GM12878 (cell line): Measurements from ENCODE around the gene EIF3D. TPM values are rescaled to one million over a fixed set of nuclear protein-coding genes. Genes with fewer than 3 reads are reported as not detected.

ENCODE experiments used
- ATAC-seq: fragments of 200-7000 bp; cut with Tn5 transposase; 3 replicates; pipeline ENCODE4 v1.9.1; 2020; ENCODE audit warnings: mild to moderate bottlenecking, moderate library complexity
- BruUV-seq: library from RNA; stranded (reverse); fragments of 400-500 nt; replicated peaks from 2 replicates; lab custom pipeline; 2021; lab: Mats Ljungman, UMichigan
- CTCF ChIA-PET: fragments of 300-600 bp; sonication (Branson Sonifier 250); formaldehyde crosslinking; extraction: SDS; loops from one replicate; lab custom pipeline; 2021; ENCODE audit warnings: inconsistent platforms; lab: Yijun Ruan, JAX
- POLR2A ChIA-PET: fragments of 350-600 bp; formaldehyde crosslinking; extraction: SDS; loops from one replicate; lab custom pipeline; 2021; ENCODE audit warnings: inconsistent platforms; lab: Charles Lee
- RAD21 ChIA-PET: fragments of 300-600 bp; sonication (Branson Sonifier 250); formaldehyde crosslinking; loops from one replicate; lab custom pipeline; 2023; ENCODE audit warnings: antibody characterized with exemption; ENCODE audit not compliant: unreplicated experiment; lab: Charles Lee
- SMC1A ChIA-PET: fragments of 300-600 bp; sonication (Branson Sonifier 250); formaldehyde crosslinking; loops from one replicate; lab custom pipeline; 2023; ENCODE audit not compliant: unreplicated experiment, uncharacterized antibody; lab: Charles Lee
- DNase-seq: peaks from one replicate; pipeline ENCODE4 v3.0.0-alpha.2; 2011; ENCODE audit warnings: low read depth, low spot score
- FAIRE-seq: peaks from 3 replicates; lab custom pipeline; 2011; peaks lifted over from hg19 to GRCh38; lab: Jason Lieb, UNC
- H2AFZ ChIP-seq: 2 replicates; pipeline ENCODE4 v1.6.0; 2011; ENCODE audit warnings: low read depth, low read length, control low read depth; ENCODE audit not compliant: control insufficient read depth
- H3K27ac ChIP-seq: 2 replicates; pipeline ENCODE4 v1.5.1; 2011; ENCODE audit warnings: control low read depth; ENCODE audit not compliant: control insufficient read depth, insufficient read depth
- H3K27me3 ChIP-seq, 2 experiments: replicated peaks in 1 of 2; 2 replicates each; pipeline versions ENCODE4 v1.6.0 to v1.6.1; 2011; ENCODE audit warnings: low read length in 1 of 2; ENCODE audit not compliant: control insufficient read depth in 2 of 2, insufficient read depth in 2 of 2
- H3K36me3 ChIP-seq, 2 experiments: 2 replicates each; pipeline ENCODE4 v1.5.1; 2011; ENCODE audit warnings: low read length in 1 of 2; ENCODE audit not compliant: control insufficient read depth in 2 of 2, insufficient read depth in 2 of 2
- H3K4me1 ChIP-seq: 2 replicates; pipeline ENCODE4 v1.6.1; 2011; ENCODE audit warnings: mild to moderate bottlenecking, low read length, moderate library complexity, mixed read lengths; ENCODE audit not compliant: control insufficient read depth, insufficient read depth
- H3K4me2 ChIP-seq: 2 replicates; pipeline ENCODE4 v1.6.0; 2011; ENCODE audit warnings: control low read depth; ENCODE audit not compliant: control insufficient read depth, insufficient read depth
- H3K4me3 ChIP-seq: fragments of 200-600 bp; sonication (generic); 2 replicates; pipeline ENCODE4 v1.5.1; 2016
- H3K79me2 ChIP-seq: 2 replicates; pipeline ENCODE4 v1.6.0; 2011; ENCODE audit warnings: low read length; ENCODE audit not compliant: control insufficient read depth, insufficient read depth
- H3K9ac ChIP-seq: 2 replicates; pipeline ENCODE4 v1.8.0; 2011; ENCODE audit warnings: low read length, control low read depth, mixed read lengths; ENCODE audit not compliant: control insufficient read depth, insufficient read depth
- H3K9me3 ChIP-seq: replicated peaks from 3 replicates; pipeline ENCODE4 v1.5.1; 2011; ENCODE audit warnings: mild to moderate bottlenecking, low read length; ENCODE audit not compliant: control insufficient read depth, insufficient read depth
- H4K20me1 ChIP-seq: 2 replicates; pipeline ENCODE4 v1.6.0; 2011; ENCODE audit not compliant: control insufficient read depth, insufficient read depth
- BRCA1 ChIP-seq: IDR thresholded peaks from 2 replicates; pipeline ENCODE4 v1.6.1; 2011; ENCODE audit warnings: low read depth, low read length, improper control_type of control experiment
- FOXK2 ChIP-seq: fragments of 450-650 bp; IDR thresholded peaks from 2 replicates; pipeline ENCODE4 v1.6.1; 2017; ENCODE audit warnings: mild to moderate bottlenecking, moderate library complexity
- KDM1A ChIP-seq: fragments of 200-600 bp; sonication (generic); IDR thresholded peaks from 2 replicates; pipeline ENCODE4 v1.6.1; 2016; ENCODE audit warnings: borderline replicate concordance
- LARP7 ChIP-seq: fragments of 450-650 bp; IDR thresholded peaks from 2 replicates; pipeline ENCODE4 v1.6.1; 2017; ENCODE audit warnings: mild to moderate bottlenecking
- MTA3 ChIP-seq: IDR thresholded peaks from 2 replicates; pipeline ENCODE4 v1.6.1; 2012; ENCODE audit warnings: low read length, inconsistent platforms, borderline replicate concordance
- NR2C1 ChIP-seq: fragments of 450-650 bp; IDR thresholded peaks from 2 replicates; pipeline ENCODE4 v1.6.1; 2017; ENCODE audit warnings: antibody characterized with exemption, mild to moderate bottlenecking, moderate library complexity
- POLR2AphosphoS5 ChIP-seq: IDR thresholded peaks from 2 replicates; pipeline ENCODE4 v1.6.1; 2011; ENCODE audit warnings: mild to moderate bottlenecking, low read length, inconsistent platforms
- SRF ChIP-seq, 2 experiments: IDR thresholded peaks; 2 replicates each; pipeline ENCODE4 v1.6.1; 2011; ENCODE audit warnings: low read depth in 2 of 2, low read length in 2 of 2, mild to moderate bottlenecking in 1 of 2, moderate library complexity in 1 of 2
- YY1 ChIP-seq: IDR thresholded peaks from 2 replicates; pipeline ENCODE4 v1.6.1; 2011; ENCODE audit warnings: low read depth, mild to moderate bottlenecking, low read length
- WGBS: methylation state at CpG from one replicate; pipeline ENCODE4 v1.1.6; 2016; ENCODE audit warnings: low lambda C conversion rate; ENCODE audit not compliant: insufficient replicate concordance, insufficient coverage; ENCODE audit errors: missing lambda C conversion rate; 5-methylcytosine and 5-hydroxymethylcytosine counted together
- in situ Hi-C: fragments of 300-500 bp; cut with MboI; formaldehyde crosslinking; loops from 9 replicates; pipeline ENCODE4 v1.14.3; 2018; ENCODE audit warnings: mixed read lengths
- intact Hi-C: fragments of 100-400 bp; cut with micrococcal nuclease; formaldehyde crosslinking; loops from one replicate; pipeline ENCODE4 v1.14.2; 2022; ENCODE audit not compliant: unreplicated experiment
- polyA plus RNA-seq, 11 experiments: library from polyadenylated mRNA; depleted of rRNA in 4 of 11; unstranded in 6 of 11; stranded (reverse) in 5 of 11; fragments of >200 nt; fragmentation: Nextera tagmentation in 4 of 11; fragmentation: Illumina TruSeq in 1 of 11; extraction: Ambion mirVana in 4 of 11; extraction: Trizol in 1 of 11; gene quantifications; 1 replicate in 1 of 11; 2 replicates in 10 of 11; pipeline versions ENCODE4 v1.2.1 to v1.2.3, GENCODE V29; 2011 to 2016; ENCODE audit warnings: inconsistent platforms in 2 of 11, missing spikeins in 2 of 11, low read depth in 1 of 11
- total RNA-seq, 4 experiments: library from RNA; depleted of rRNA in 3 of 4; stranded (reverse); fragments of >200 nt in 3 of 4; fragmentation: Illumina TruSeq in 1 of 4; extraction: Trizol in 1 of 4; gene quantifications; 2 replicates each; pipeline versions ENCODE4 v1.2.1 to v1.2.3, GENCODE V29; 2013 to 2021
- TF ChIP-seq, protein P1 (sequence below), 3 experiments: IDR thresholded peaks in 2 of 3; conservative IDR thresholded peaks in 1 of 3; 2 replicates each; pipeline ENCODE4 v1.5.1; 2011; ENCODE audit warnings: low read depth in 3 of 3, low read length in 3 of 3, mild to moderate bottlenecking in 3 of 3, control low read depth in 2 of 3, moderate library complexity in 2 of 3, inconsistent platforms in 1 of 3, mixed read lengths in 1 of 3; ENCODE audit not compliant: control insufficient read depth in 2 of 3, insufficient read depth in 1 of 3; ENCODE audit errors: extremely low read depth in 1 of 3
- TF ChIP-seq, protein P2 (sequence below): fragments of 150-350 bp; IDR thresholded peaks from 2 replicates; pipeline ENCODE4 v1.6.1; 2014; ENCODE audit warnings: mild to moderate bottlenecking, low read depth, low read length
- TF ChIP-seq, protein P3 (sequence below): fragments of 450-650 bp; IDR thresholded peaks from 2 replicates; pipeline ENCODE4 v1.6.1; 2017; ENCODE audit warnings: mild to moderate bottlenecking, moderate library complexity

The EIF3D gene
- total and polyA plus RNA-seq, 10 of the 15 experiments (the other 5 are each of a cell fraction or from before 2014, with no cell fraction given): 240 to 558 (median 420) TPM

DNA sequence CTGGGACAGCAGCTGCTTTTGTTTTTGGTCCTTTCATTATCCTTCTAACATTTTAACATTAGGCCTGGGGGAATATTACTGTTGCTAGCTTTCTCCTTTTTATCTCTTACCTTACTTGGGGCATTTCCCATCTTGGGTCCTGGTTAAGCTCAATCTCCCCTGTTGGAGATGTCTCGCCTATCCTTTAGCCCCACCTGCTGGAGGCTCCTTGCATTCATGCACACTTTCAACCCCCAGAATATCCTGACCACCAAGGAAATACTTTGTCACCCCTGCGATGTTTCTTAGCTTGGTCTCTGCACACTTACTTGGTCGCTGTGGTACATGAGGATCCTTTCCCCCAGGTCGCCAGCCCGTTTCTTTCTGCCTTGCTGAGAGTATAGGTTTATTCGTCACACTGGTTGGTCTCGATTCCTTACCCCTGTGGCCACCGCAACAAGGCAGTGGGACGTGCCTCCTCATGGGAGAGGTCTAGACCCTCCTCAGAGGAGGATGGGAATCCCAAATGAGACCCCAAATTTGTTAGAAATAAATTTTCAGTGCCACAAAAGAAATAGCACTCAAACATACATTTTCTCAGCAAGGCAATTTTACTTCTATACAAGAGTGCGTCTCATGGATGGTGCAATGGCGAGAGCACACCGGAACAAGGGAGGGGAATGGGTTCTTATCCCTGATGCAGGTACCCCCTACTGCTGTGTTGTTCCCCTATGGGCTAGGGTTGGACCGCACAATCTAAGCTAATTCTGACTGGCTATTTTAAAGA is 42.2 kb downstream of the EIF3D start (continued):
- TF ChIP-seq BRCA1 (no peak), KDM1A (no peak), LARP7 (no peak)

DNA sequence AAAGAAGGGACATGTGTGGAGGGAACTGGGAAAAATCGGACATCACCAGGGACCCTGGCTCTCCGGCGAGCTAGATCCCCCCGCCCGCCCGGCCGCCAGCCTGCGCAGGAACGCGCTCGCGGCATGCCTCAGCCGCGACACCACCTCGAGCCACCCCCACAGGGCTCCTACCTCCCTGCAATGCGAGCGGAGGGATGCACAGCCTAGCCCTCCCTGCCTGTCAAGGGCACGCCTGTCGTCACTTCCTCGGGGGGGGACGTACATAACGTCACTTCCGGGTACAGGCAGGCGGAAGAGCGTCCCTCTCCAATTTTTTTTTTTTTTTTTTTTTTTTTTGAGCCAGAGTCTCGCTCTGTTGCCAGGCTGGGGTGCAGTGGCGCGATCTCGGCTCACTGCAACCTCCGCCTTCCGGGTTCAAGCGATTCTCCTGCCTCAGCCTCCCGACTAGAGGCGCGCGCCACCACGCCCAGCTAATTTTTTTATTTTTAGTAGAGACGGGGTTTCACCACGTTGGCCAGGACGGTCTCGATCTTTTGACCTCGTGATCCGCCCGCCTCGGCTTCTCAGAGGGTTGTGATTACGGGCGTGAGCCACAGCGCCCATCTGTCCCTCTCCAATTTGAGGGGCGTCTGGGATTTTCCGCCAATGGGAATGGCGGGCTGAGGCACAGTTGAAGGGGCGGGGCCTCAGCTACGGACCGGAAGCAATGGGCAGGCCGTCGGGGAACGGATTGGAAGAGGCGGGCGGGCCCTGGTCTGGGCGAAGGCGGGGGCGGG is 47.4 kb downstream of the EIF3D start, which contains the start of gene TXN2:
TXN2 (minus strand) TSS at position 248 of the 776 bp plus-strand sequence. CDS start 803 bp downstream, outside the sequence.
- ChIA-PET POLR2A (interaction anchor here (0.5 to 1.8 kb wide), 13 partner anchors 9 to 242 kb away, joined by 3 to 8 read pairs (median 4); partner anchors contain the start of genes APOL2 and FOXRED2), CTCF (interaction anchor here (1.1 to 3.7 kb wide), 4 partner anchors 11 to 180 kb away, joined by 4 to 16 read pairs (median 8); no protein-coding TSS in a partner anchor), SMC1A (interaction anchor here (0.7 to 1.8 kb wide), 7 partner anchors 11 to 833 kb away, joined by 3 to 5 read pairs (median 4); partner anchors contain the start of genes FOXRED2 and MYH9), RAD21 (interaction anchor here (0.5 to 2.0 kb wide), 11 partner anchors 9 to 716 kb away, joined by 3 to 9 read pairs (median 4); partner anchors contain the start of genes APOL2 and EIF3D)
- in situ Hi-C loops (no loop called here), intact Hi-C loops (loop anchor here (2.0 to 10.0 kb wide), 2 partner anchors 29 to 287 kb away; no protein-coding TSS in a partner anchor)
- no TSS peak for BruUV-seq
- Histone ChIP-seq H2AFZ (peak within 1 kb of the TSS; percentile 46), H3K27me3 (no peaks in the 10 kb centered on the region), H3K79me2 (peaks cover 12% of the 10 kb centered on the region), H3K9ac (peak within 1 kb of the TSS; percentile 70), H3K4me1 (peaks cover 6% of the 10 kb centered on the region), H3K36me3 (peaks cover 4 to 9% of the 10 kb centered on the region in 2 experiments; a peak in 3 of 4 replicates), H3K27ac (peak within 1 kb of the TSS; percentile 95), H3K9me3 (no peaks in the 10 kb centered on the region), H4K20me1 (no peaks in the 10 kb centered on the region), H3K4me3 (peak within 1 kb of the TSS; percentile 96), H3K4me2 (peak within 1 kb of the TSS; percentile 85)
- FAIRE-seq (peak; percentile 62), ATAC-seq (peak; percentile 94), DNase-seq (peak; percentile 82)
- 1% methylated on average over 55 of the region's 62 CpGs for WGBS
- TF ChIP-seq POLR2AphosphoS5 (peak; percentile 98), YY1 (peak; percentile 81), SRF (IDR thresholded peaks at IDR 0.05; ENCODE audit: low read depth in 2 of 2, low read length in 2 of 2) (0 out of 4 replicates have a peak, but pooled peaks of 1 of the 2 experiments have one; percentile 42), NR2C1 (peak; percentile 15; the same call in 1 of the 2 replicates), MTA3 (no peak), FOXK2 (peak; percentile 35; the same call in 1 of the 2 replicates)
- TF ChIP-seq, protein P1, sequence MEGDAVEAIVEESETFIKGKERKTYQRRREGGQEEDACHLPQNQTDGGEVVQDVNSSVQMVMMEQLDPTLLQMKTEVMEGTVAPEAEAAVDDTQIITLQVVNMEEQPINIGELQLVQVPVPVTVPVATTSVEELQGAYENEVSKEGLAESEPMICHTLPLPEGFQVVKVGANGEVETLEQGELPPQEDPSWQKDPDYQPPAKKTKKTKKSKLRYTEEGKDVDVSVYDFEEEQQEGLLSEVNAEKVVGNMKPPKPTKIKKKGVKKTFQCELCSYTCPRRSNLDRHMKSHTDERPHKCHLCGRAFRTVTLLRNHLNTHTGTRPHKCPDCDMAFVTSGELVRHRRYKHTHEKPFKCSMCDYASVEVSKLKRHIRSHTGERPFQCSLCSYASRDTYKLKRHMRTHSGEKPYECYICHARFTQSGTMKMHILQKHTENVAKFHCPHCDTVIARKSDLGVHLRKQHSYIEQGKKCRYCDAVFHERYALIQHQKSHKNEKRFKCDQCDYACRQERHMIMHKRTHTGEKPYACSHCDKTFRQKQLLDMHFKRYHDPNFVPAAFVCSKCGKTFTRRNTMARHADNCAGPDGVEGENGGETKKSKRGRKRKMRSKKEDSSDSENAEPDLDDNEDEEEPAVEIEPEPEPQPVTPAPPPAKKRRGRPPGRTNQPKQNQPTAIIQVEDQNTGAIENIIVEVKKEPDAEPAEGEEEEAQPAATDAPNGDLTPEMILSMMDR (IDR thresholded peaks at IDR 0.05 in 2 of 3, conservative IDR thresholded peaks at IDR 0.05 in 1 of 3; ENCODE audit: control insufficient read depth in 2 of 3, extremely low read depth in 1 of 3, insufficient read depth in 1 of 3, low read depth in 3 of 3, low read length in 3 of 3): no peak
- TF ChIP-seq, protein P2, sequence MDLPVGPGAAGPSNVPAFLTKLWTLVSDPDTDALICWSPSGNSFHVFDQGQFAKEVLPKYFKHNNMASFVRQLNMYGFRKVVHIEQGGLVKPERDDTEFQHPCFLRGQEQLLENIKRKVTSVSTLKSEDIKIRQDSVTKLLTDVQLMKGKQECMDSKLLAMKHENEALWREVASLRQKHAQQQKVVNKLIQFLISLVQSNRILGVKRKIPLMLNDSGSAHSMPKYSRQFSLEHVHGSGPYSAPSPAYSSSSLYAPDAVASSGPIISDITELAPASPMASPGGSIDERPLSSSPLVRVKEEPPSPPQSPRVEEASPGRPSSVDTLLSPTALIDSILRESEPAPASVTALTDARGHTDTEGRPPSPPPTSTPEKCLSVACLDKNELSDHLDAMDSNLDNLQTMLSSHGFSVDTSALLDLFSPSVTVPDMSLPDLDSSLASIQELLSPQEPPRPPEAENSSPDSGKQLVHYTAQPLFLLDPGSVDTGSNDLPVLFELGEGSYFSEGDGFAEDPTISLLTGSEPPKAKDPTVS: no peak
- TF ChIP-seq, protein P3, sequence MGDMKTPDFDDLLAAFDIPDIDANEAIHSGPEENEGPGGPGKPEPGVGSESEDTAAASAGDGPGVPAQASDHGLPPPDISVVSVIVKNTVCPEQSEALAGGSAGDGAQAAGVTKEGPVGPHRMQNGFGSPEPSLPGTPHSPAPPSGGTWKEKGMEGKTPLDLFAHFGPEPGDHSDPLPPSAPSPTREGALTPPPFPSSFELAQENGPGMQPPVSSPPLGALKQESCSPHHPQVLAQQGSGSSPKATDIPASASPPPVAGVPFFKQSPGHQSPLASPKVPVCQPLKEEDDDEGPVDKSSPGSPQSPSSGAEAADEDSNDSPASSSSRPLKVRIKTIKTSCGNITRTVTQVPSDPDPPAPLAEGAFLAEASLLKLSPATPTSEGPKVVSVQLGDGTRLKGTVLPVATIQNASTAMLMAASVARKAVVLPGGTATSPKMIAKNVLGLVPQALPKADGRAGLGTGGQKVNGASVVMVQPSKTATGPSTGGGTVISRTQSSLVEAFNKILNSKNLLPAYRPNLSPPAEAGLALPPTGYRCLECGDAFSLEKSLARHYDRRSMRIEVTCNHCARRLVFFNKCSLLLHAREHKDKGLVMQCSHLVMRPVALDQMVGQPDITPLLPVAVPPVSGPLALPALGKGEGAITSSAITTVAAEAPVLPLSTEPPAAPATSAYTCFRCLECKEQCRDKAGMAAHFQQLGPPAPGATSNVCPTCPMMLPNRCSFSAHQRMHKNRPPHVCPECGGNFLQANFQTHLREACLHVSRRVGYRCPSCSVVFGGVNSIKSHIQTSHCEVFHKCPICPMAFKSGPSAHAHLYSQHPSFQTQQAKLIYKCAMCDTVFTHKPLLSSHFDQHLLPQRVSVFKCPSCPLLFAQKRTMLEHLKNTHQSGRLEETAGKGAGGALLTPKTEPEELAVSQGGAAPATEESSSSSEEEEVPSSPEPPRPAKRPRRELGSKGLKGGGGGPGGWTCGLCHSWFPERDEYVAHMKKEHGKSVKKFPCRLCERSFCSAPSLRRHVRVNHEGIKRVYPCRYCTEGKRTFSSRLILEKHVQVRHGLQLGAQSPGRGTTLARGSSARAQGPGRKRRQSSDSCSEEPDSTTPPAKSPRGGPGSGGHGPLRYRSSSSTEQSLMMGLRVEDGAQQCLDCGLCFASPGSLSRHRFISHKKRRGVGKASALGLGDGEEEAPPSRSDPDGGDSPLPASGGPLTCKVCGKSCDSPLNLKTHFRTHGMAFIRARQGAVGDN: no peak
